ENCODE measurements around the gene DISC1. TPM values are rescaled to one million over a fixed set of nuclear protein-coding genes. Genes with fewer than 3 reads are reported as not detected.

The DISC1 gene
- total RNA-seq, 1 experiment from 2014 or later: 1.8 TPM

GRCh38 chr1:231827337-231828105 lies 200.9 kb downstream of the DISC1 start:
- Histone ChIP-seq H3K27ac (ENCODE audit: low read depth, low read length, poor library complexity, severe bottlenecking) (no peak overlapping the region), H3K27me3 (replicated peaks; ENCODE audit: insufficient read depth, low read depth, low read length, poor library complexity) (no peaks in the 10 kb centered on the region), H3K4me3 (ENCODE audit: low read depth, low read length, poor library complexity, severe bottlenecking) (no peak overlapping the region), H3K4me1 (ENCODE audit: insufficient read depth, low read length, poor library complexity, severe bottlenecking) (peaks cover 4% of the 10 kb centered on the region), H3K9me3 (ENCODE audit: low read depth, low read length, poor library complexity, severe bottlenecking) (no peaks in the 10 kb centered on the region), H3K36me3 (ENCODE audit: insufficient read depth, low read length, poor library complexity, severe bottlenecking) (no peaks in the 10 kb centered on the region)
- DNase-seq (ENCODE audit: low spot score): peak; percentile 31
- no TSS peak for BruUV-seq (replicated peaks)
- no peak for TF ChIP-seq EZH2 (IDR thresholded peaks at IDR 0.05; ENCODE audit: borderline replicate concordance, low read depth, low read length, poor library complexity, severe bottlenecking)
- TF ChIP-seq CTCF (conservative IDR thresholded peaks at IDR 0.05; ENCODE audit: low read depth, low read length): no peak
- ChIA-PET POLR2A (ENCODE audit: low non-redundant PET) (no interaction called here), CTCF (no interaction called here)
- intact Hi-C loops (cut with micrococcal nuclease; ENCODE audit: unreplicated experiment): no loop called here

GRCh38 chr1:231828182-231828920 lies 201.8 kb downstream of the DISC1 start:
- ChIA-PET CTCF (no interaction called here), POLR2A (ENCODE audit: low non-redundant PET) (no interaction called here)
- intact Hi-C loops (cut with micrococcal nuclease; ENCODE audit: unreplicated experiment): no loop called here
- H3K4me1 ChIP-seq (ENCODE audit: insufficient read depth, low read length, poor library complexity, severe bottlenecking): peaks cover 4% of the 10 kb centered on the region
- no TSS peak for BruUV-seq (replicated peaks)
- DNase-seq (ENCODE audit: low spot score): no peak
- no peak for TF ChIP-seq CTCF (conservative IDR thresholded peaks at IDR 0.05; ENCODE audit: low read depth, low read length)
- TF ChIP-seq EZH2 (IDR thresholded peaks at IDR 0.05; ENCODE audit: borderline replicate concordance, low read depth, low read length, poor library complexity, severe bottlenecking): no peak
- H3K9me3 ChIP-seq (ENCODE audit: low read depth, low read length, poor library complexity, severe bottlenecking): no peaks in the 10 kb centered on the region
- H3K4me3 ChIP-seq (ENCODE audit: low read depth, low read length, poor library complexity, severe bottlenecking): no peak overlapping the region
- no peaks in the 10 kb centered on the region for H3K36me3 ChIP-seq (ENCODE audit: insufficient read depth, low read length, poor library complexity, severe bottlenecking)
- no peaks in the 10 kb centered on the region for H3K27me3 ChIP-seq (replicated peaks; ENCODE audit: insufficient read depth, low read depth, low read length, poor library complexity)
- no peak overlapping the region for H3K27ac ChIP-seq (ENCODE audit: low read depth, low read length, poor library complexity, severe bottlenecking)

- intact Hi-C loops (cut with micrococcal nuclease; ENCODE audit: unreplicated experiment): no loop called here
- H3K27me3 ChIP-seq (replicated peaks; ENCODE audit: insufficient read depth, low read depth, low read length, poor library complexity): no peaks in the 10 kb centered on the region
- no peak overlapping the region for H3K27ac ChIP-seq (ENCODE audit: low read depth, low read length, poor library complexity, severe bottlenecking)
- no peaks in the 10 kb centered on the region for H3K36me3 ChIP-seq (ENCODE audit: insufficient read depth, low read length, poor library complexity, severe bottlenecking)
- H3K4me3 ChIP-seq (ENCODE audit: low read depth, low read length, poor library complexity, severe bottlenecking): no peak overlapping the region
- no peaks in the 10 kb centered on the region for H3K9me3 ChIP-seq (ENCODE audit: low read depth, low read length, poor library complexity, severe bottlenecking)
- TF ChIP-seq EZH2 (IDR thresholded peaks at IDR 0.05; ENCODE audit: borderline replicate concordance, low read depth, low read length, poor library complexity, severe bottlenecking): no peak
- TF ChIP-seq CTCF (conservative IDR thresholded peaks at IDR 0.05; ENCODE audit: low read depth, low read length): no peak
- BruUV-seq (replicated peaks): no TSS peak
- H3K4me1 ChIP-seq (ENCODE audit: insufficient read depth, low read length, poor library complexity, severe bottlenecking): peaks cover 4% of the 10 kb centered on the region
- ChIA-PET CTCF (no interaction called here), POLR2A (ENCODE audit: low non-redundant PET) (no interaction called here)
- DNase-seq (ENCODE audit: low spot score): no peak
These were observed 202.7 kb downstream of the DISC1 start for GRCh38 chr1:231829332-231829731.
